Gastrocnemius medialis (tissue), 4 donors: Measurements from ENCODE around the gene NR0B1.

ENCODE experiments used
- POLR2A ChIP-seq, 2 donors: fragments of 450-650 bp; IDR thresholded peaks; one replicate each; pipeline ENCODE4 v1.6.1; 2017; ENCODE audit warnings: antibody characterized with exemption in 2 of 2, mild to moderate bottlenecking in 2 of 2, moderate library complexity in 2 of 2
- TF ChIP-seq, protein P1 (sequence below), 5 experiments: fragments of 450-650 bp in 3 of 5; fragments of 200-600 bp in 2 of 5; sonication (generic) in 2 of 5; IDR thresholded peaks in 4 of 5; conservative IDR thresholded peaks in 1 of 5; 1 replicate in 4 of 5; 2 replicates in 1 of 5; pipeline ENCODE4 v1.5.1; 2016 to 2019; ENCODE audit warnings: antibody characterized with exemption in 5 of 5, mild to moderate bottlenecking in 3 of 5, moderate library complexity in 3 of 5

DNA sequence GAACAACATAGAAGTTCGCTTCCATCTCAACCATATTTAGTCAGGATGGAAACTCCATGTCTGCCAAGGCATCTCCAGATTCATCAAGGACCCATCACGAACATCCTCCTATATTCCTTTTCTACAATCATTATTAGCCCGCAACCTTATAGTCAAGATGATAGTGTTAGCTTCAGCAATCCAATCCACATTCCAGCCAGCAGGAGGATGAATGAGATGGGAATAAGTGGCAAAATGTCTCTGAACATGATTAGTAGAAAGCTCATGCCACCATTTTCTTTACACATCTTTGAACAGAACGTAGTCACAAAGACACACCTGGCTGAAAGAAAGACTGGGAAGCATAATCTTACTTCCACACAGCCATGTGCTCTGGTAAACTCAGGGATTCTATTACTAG is 18.6 kb upstream of the NR0B1 start:
- TF ChIP-seq, protein P1, sequence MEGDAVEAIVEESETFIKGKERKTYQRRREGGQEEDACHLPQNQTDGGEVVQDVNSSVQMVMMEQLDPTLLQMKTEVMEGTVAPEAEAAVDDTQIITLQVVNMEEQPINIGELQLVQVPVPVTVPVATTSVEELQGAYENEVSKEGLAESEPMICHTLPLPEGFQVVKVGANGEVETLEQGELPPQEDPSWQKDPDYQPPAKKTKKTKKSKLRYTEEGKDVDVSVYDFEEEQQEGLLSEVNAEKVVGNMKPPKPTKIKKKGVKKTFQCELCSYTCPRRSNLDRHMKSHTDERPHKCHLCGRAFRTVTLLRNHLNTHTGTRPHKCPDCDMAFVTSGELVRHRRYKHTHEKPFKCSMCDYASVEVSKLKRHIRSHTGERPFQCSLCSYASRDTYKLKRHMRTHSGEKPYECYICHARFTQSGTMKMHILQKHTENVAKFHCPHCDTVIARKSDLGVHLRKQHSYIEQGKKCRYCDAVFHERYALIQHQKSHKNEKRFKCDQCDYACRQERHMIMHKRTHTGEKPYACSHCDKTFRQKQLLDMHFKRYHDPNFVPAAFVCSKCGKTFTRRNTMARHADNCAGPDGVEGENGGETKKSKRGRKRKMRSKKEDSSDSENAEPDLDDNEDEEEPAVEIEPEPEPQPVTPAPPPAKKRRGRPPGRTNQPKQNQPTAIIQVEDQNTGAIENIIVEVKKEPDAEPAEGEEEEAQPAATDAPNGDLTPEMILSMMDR (IDR thresholded peaks at IDR 0.05 in 4 of 5, conservative IDR thresholded peaks at IDR 0.05 in 1 of 5) = no peak
- TF ChIP-seq POLR2A (IDR thresholded peaks at IDR 0.05) = no peak
